Ovary (tissue), 9 donors: Measurements from ENCODE around the gene FILIP1L. TPM values are rescaled to one million over a fixed set of nuclear protein-coding genes. Genes with fewer than 3 reads are reported as not detected.

ENCODE experiments used
- DNase-seq, 5 donors: peaks; one replicate each; pipeline ENCODE4 v3.0.0-alpha.2; 2019 to 2020
- H3K27ac ChIP-seq, 2 donors: fragments of 200-600 bp; one replicate each; pipeline versions ENCODE4 v1.5.1 to v1.8.0; 2019 to 2022
- H3K27me3 ChIP-seq: fragments of 200-600 bp; one replicate; pipeline ENCODE4 v1.8.0; 2022
- H3K36me3 ChIP-seq: fragments of 200-600 bp; sonication (generic); one replicate; pipeline ENCODE4 v1.5.1; 2019
- H3K4me1 ChIP-seq: one replicate; pipeline ENCODE4 v1.8.1; 2013; ENCODE audit warnings: mild to moderate bottlenecking, moderate library complexity; ENCODE audit not compliant: insufficient read depth
- H3K4me3 ChIP-seq: fragments of 200-600 bp; sonication (generic); one replicate; pipeline ENCODE4 v1.5.1; 2017
- H3K9me3 ChIP-seq, 2 donors: fragments of 200-600 bp in 1 of 2; sonication (generic) in 1 of 2; one replicate each; pipeline versions ENCODE4 v1.5.1 to v1.8.1; 2013 to 2019; ENCODE audit warnings: mild to moderate bottlenecking in 1 of 2, moderate library complexity in 1 of 2
- EP300 ChIP-seq: sonication (generic); formaldehyde crosslinking; IDR thresholded peaks from one replicate; pipeline ENCODE4 v1.6.1; 2017; ENCODE audit warnings: antibody characterized with exemption
- POLR2A ChIP-seq: fragments of 450-650 bp; IDR thresholded peaks from one replicate; pipeline ENCODE4 v1.6.1; 2017; ENCODE audit warnings: antibody characterized with exemption, mild to moderate bottlenecking, moderate library complexity
- WGBS, 3 donors: extraction: QIAGEN DNeasy Blood & Tissue Kit in 1 of 3; methylation state at CpG; one replicate each; pipeline versions ENCODE4 v1.1.5 to v1.1.7; 2013 to 2017; 5-methylcytosine and 5-hydroxymethylcytosine counted together
- intact Hi-C, 4 donors: fragments of 100-400 bp; cut with DNase I; formaldehyde crosslinking; loops; one replicate each; pipeline versions ENCODE4 v1.11.0 to v1.15.1; 2022 to 2023
- polyA plus RNA-seq, 2 donors: library from polyadenylated mRNA; stranded (reverse); fragments of 200-250 nt in 1 of 2; fragments of 350-450 nt in 1 of 2; fragmentation: Illumina TruSeq in 1 of 2; extraction: RNeasy Lipid Tissue Mini Kit (QIAGEN cat#74804) in 1 of 2; gene quantifications; one replicate each; pipeline ENCODE4 v1.2.3, GENCODE V29; 2013 to 2014
- total RNA-seq, 7 donors: library from RNA; depleted of rRNA in 2 of 7; stranded (reverse); fragments of >200 nt in 2 of 7; fragmentation: NEBNext Ultra II Directional in 3 of 7; extraction: Animal tissue kit (Norgen Biotek cat#: 25700) in 3 of 7; gene quantifications; one replicate each; pipeline versions ENCODE4 v1.1.0 to v1.2.4, GENCODE V29; 2016 to 2023
- TF ChIP-seq, protein P1 (sequence below), 3 donors: fragments of 450-650 bp in 2 of 3; fragments of 200-600 bp in 1 of 3; IDR thresholded peaks; one replicate each; pipeline versions ENCODE4 v1.5.1 to v1.8.0; 2016 to 2022; ENCODE audit warnings: antibody characterized with exemption in 3 of 3, mild to moderate bottlenecking in 1 of 3
- donor health status: DM: no; HTN: no; CAD: no; lungs with moderate emphysema.
- donor health status: DM: no; HTN: no; CAD: no.
- donor health status: Bipolar disorder and iron deficiency.
- donor health status: DM: yes; HTN: yes; CAD: no.
- donor health status: DM: no; HTN: no; CAD: no.
- donor health status: DM: yes; HTN: yes; CAD: no.

The FILIP1L gene
- total and polyA plus RNA-seq, 9 donors = 23.7 to 174 (median 110) TPM

DNA sequence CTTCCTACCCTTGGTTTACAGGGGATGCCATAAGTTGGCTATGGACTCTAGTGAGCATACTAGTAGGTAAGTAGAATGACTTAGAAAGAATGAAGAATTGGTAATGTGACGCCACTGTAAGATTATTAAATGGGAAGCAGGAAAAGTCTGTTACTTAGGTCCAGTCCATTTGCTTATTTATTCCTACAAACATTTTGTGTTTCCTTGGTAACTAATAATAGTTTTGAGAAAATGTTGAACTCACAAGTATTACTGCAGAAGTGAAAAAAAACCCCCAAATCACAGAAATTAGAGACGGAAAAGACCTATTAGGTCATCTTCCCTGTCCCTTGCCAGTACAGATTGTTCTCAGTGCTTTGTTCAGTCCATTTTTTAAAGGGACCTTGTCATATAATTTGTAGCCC is 233.2 kb downstream of the FILIP1L start:
- TF ChIP-seq POLR2A (no peak), EP300 (no peak)
- TF ChIP-seq, protein P1, sequence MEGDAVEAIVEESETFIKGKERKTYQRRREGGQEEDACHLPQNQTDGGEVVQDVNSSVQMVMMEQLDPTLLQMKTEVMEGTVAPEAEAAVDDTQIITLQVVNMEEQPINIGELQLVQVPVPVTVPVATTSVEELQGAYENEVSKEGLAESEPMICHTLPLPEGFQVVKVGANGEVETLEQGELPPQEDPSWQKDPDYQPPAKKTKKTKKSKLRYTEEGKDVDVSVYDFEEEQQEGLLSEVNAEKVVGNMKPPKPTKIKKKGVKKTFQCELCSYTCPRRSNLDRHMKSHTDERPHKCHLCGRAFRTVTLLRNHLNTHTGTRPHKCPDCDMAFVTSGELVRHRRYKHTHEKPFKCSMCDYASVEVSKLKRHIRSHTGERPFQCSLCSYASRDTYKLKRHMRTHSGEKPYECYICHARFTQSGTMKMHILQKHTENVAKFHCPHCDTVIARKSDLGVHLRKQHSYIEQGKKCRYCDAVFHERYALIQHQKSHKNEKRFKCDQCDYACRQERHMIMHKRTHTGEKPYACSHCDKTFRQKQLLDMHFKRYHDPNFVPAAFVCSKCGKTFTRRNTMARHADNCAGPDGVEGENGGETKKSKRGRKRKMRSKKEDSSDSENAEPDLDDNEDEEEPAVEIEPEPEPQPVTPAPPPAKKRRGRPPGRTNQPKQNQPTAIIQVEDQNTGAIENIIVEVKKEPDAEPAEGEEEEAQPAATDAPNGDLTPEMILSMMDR (IDR thresholded peaks at IDR 0.05) = no peak
- H3K27ac ChIP-seq = no peak overlapping the region
- WGBS, 3 donors = 46 to 59% (median 57%) methylated on average over 2 of the region's 2 CpGs
- H3K4me3 ChIP-seq = no peak overlapping the region
- H3K4me1 ChIP-seq = no peaks in the 10 kb centered on the region
- H3K9me3 ChIP-seq = no peaks in the 10 kb centered on the region
- H3K36me3 ChIP-seq = no peaks in the 10 kb centered on the region
- DNase-seq = no peak
- intact Hi-C loops = no loop called here
- no peaks in the 10 kb centered on the region for H3K27me3 ChIP-seq

DNA sequence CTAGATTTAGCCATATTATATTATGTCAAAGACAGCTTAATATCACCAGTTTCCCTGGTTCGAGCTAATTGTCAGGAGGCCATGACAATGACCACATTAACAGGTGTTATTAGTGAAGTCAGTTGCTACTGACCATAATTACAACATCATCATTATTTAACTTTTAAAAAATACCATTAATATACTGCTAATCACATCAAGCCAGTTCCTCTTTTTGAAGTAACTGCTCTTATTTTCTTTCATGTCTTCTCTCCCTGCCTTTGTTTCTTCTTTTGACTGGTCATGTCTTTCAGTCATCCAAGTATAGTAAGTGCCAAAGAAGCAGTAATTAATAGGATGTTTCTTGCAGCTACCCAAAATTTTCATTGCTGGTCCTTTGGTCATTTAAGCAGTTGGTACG is 235.0 kb downstream of the FILIP1L start:
- intact Hi-C loops = loop anchor here (10.0 kb wide), 5 partner anchors 66 to 376 kb away; no protein-coding TSS in a partner anchor

DNA sequence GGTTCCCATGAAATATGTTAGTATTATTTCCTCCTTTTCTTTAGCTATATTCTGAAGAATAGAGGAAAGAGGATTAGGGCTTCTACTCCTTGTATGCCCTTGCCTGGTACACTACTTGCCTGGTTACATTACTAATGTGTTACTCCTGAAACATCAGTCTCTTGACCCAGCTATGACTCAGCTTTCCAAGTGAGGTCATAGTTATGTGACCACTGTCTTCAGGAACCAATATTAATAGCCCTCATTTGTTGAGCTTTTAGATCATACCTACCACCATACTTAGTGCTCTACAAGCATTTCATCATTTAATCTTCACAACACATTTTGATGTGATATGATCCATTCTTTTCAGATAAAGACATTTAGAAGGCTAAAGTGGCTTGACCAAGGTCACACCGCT is 236.3 kb downstream of the FILIP1L start:
- Histone ChIP-seq H3K4me1 (no peaks in the 10 kb centered on the region), H3K9me3 (no peaks in the 10 kb centered on the region), H3K36me3 (no peaks in the 10 kb centered on the region), H3K4me3 (no peak overlapping the region), H3K27ac (no peak overlapping the region), H3K27me3 (no peaks in the 10 kb centered on the region)
- intact Hi-C loops = loop anchor here (10.0 kb wide), 5 partner anchors 67 to 377 kb away; no protein-coding TSS in a partner anchor
- TF ChIP-seq, protein P1 (IDR thresholded peaks at IDR 0.05) = no peak
- TF ChIP-seq EP300 (no peak), POLR2A (no peak)
- no peak for DNase-seq
- WGBS, 3 donors = 90 to 100% (median 100%) methylated on average over 1 of the region's 1 CpG

More for the DNA sequence above, 235.0 kb downstream of the FILIP1L start:
- no peak overlapping the region for H3K4me3 ChIP-seq
- H3K9me3 ChIP-seq = no peaks in the 10 kb centered on the region
- H3K27me3 ChIP-seq = no peaks in the 10 kb centered on the region
- 97 to 100% (median 98%) methylated on average over 2 of the region's 2 CpGs for WGBS, 3 donors
- no peaks in the 10 kb centered on the region for H3K36me3 ChIP-seq
- no peak for DNase-seq
- TF ChIP-seq, protein P1 (IDR thresholded peaks at IDR 0.05) = no peak
- no peak for TF ChIP-seq EP300
- TF ChIP-seq POLR2A = no peak
- no peaks in the 10 kb centered on the region for H3K4me1 ChIP-seq
- H3K27ac ChIP-seq = no peak overlapping the region

DNA sequence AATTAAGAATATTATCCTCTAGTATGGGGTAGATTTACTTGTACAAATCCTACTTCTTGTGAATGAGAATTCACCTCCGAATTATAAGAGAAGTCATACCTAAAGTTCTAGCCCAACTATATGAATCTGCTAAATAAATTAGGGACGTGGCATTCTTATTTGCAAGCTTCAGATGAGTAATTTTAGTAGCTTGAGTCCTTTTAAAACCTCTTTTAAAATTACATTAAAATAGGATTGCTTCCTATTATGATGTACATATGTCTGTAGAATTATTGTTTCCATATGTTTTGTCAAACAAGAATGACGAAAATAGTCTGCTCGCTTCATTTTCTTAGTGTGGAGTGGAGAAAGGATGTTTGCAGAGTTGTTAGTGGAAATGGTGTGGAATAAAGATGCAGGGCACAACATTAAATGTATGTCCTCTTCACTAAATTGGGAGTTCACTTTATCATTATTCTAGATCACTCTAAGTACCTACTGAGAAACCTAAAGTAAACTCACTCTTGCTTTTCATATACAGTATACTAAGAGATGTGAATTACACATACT is 237.2 kb downstream of the FILIP1L start:
- Histone ChIP-seq H3K9me3 (no peaks in the 10 kb centered on the region), H3K27ac (peak overlapping the region in 1 of 2 donors; percentile 93), H3K4me1 (peaks cover under 1% of the 10 kb centered on the region), H3K27me3 (no peaks in the 10 kb centered on the region), H3K4me3 (peak overlapping the region; percentile 57), H3K36me3 (no peaks in the 10 kb centered on the region)
- no peak for DNase-seq
- 53 to 67% (median 67%) methylated on average over 4 of the region's 4 CpGs for WGBS, 3 donors
- intact Hi-C loops = loop anchor here (2.0 to 10.0 kb wide), 6 partner anchors 64 to 378 kb away; no protein-coding TSS in a partner anchor
- TF ChIP-seq, protein P1 (IDR thresholded peaks at IDR 0.05) = no peak
- TF ChIP-seq EP300 (no peak), POLR2A (no peak)
